Lower lobe of right lung (tissue), 2 donors: ENCODE results near the gene PCED1B. TPM values are rescaled to one million over a fixed set of nuclear protein-coding genes. Genes with fewer than 3 reads are reported as not detected.

Experiments used
- ATAC-seq, 2 donors: fragments of 200-7000 bp; cut with Tn5 transposase; one replicate each; pipeline ENCODE4 v1.9.1; 2020 to 2022; ENCODE audit warnings: mild to moderate bottlenecking in 2 of 2, moderate library complexity in 2 of 2
- DNase-seq: peaks from one replicate; pipeline ENCODE4 v3.0.0-alpha.2; 2020
- H3K27ac ChIP-seq: fragments of 200-600 bp; one replicate; pipeline ENCODE4 v1.8.0; 2022
- H3K27me3 ChIP-seq: fragments of 200-600 bp; one replicate; pipeline ENCODE4 v1.8.0; 2022; ENCODE audit warnings: low read depth
- H3K36me3 ChIP-seq: fragments of 200-600 bp; one replicate; pipeline ENCODE4 v1.8.0; 2022; ENCODE audit warnings: mild to moderate bottlenecking
- H3K4me1 ChIP-seq: fragments of 200-600 bp; one replicate; pipeline ENCODE4 v1.8.0; 2022
- H3K4me3 ChIP-seq: fragments of 200-600 bp; one replicate; pipeline ENCODE4 v1.8.0; 2022; ENCODE audit warnings: mild to moderate bottlenecking
- H3K9me3 ChIP-seq: fragments of 200-600 bp; one replicate; pipeline ENCODE4 v1.8.0; 2022
- CTCF ChIP-seq: fragments of 200-600 bp; IDR thresholded peaks from one replicate; pipeline ENCODE4 v1.8.0; 2022; ENCODE audit warnings: antibody characterized with exemption, mild to moderate bottlenecking
- intact Hi-C: fragments of 100-400 bp; cut with DNase I; formaldehyde crosslinking; loops from one replicate; pipeline ENCODE4 v1.11.0; 2022
- total RNA-seq: library from RNA; stranded (reverse); fragmentation: NEBNext Ultra II Directional; extraction: Animal tissue kit (Norgen Biotek cat#: 25700); gene quantifications from one replicate; pipeline ENCODE4 v1.2.1, GENCODE V29; 2021
- donor health status: DM: no; HTN: yes; CAD: no; lungs with severe emphysema.

The PCED1B gene
- total RNA-seq, 1 donor from 2014 or later: 13.4 TPM

DNA sequence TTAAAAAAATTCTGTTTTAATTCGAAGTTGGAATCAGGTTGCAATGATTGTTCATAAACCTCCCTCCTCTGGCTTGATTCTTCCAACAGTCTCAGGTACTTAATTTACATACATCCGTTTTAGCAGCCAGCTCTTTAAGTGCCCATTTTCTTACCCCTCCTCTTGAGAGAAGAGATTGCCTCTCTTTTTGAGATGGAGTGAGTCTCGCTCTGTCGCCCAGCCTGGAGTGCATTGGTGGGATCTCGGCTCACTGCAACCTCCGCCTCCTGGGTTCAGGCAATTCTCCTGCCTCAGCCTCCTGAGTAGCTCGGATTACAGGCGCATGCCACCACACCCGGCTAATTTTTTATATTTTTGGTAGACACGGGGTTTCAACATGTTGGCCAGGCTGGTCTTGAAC, 146.8 kb downstream of the PCED1B start:
- intact Hi-C loops: no loop called here
- Histone ChIP-seq H3K27me3 (no peaks in the 10 kb centered on the region), H3K9me3 (no peaks in the 10 kb centered on the region), H3K4me3 (no peak overlapping the region), H3K4me1 (peaks cover 30% of the 10 kb centered on the region), H3K27ac (no peak overlapping the region), H3K36me3 (no peaks in the 10 kb centered on the region)
- no peak for ATAC-seq
- TF ChIP-seq CTCF: no peak
- DNase-seq: no peak

DNA sequence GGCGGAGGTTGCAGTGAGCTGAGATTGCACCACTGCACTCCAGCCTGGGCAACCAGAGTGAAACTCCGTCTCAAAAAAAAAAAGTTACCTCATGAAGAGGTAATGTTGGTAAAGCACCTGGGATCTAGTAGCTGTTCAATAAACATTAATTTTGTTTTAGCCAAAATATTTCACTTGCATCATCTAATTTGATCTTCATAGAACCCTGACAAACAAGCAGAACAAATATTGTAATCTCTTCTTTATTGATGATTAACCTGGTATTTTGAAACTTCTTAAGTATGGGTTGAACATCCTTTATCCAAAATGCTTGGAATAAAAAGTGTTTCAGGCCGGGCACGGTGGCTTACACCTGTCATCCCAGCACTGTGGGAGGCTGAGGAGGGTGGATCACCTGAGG, 149.4 kb downstream of the PCED1B start:
- intact Hi-C loops: no loop called here

DNA sequence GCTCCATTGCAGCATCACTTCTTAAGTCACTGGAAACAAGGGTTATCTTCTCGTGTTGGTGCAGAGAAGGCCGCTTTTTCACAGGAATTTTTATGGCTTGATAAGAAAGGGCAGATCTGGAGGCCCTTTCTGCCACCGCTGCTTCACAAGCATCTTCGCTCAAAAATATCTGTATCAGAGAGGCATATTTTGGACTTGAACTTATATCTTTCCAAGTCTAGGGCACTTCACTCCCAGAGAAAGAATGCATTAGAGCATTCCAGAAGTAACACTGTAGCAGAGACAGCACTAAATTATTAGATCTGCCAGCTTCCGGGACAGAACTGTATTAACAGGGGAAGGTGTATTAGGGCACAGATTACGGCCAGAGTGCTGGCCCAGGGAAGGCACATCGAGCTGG, 152.0 kb downstream of the PCED1B start:
- H3K4me1 ChIP-seq: peaks cover 4% of the 10 kb centered on the region
- peaks cover 3% of the 10 kb centered on the region for H3K36me3 ChIP-seq
- H3K27ac ChIP-seq: no peak overlapping the region
- H3K27me3 ChIP-seq: no peaks in the 10 kb centered on the region
- DNase-seq: no peak
- no peaks in the 10 kb centered on the region for H3K9me3 ChIP-seq
- intact Hi-C loops: no loop called here
- TF ChIP-seq CTCF: no peak
- ATAC-seq: peak; percentile 41 to 71
- no peak overlapping the region for H3K4me3 ChIP-seq

More for the DNA sequence above, 149.4 kb downstream of the PCED1B start:
- Histone ChIP-seq H3K36me3 (no peaks in the 10 kb centered on the region), H3K27ac (no peak overlapping the region), H3K4me3 (no peak overlapping the region), H3K9me3 (no peaks in the 10 kb centered on the region), H3K27me3 (no peaks in the 10 kb centered on the region), H3K4me1 (peaks cover 12% of the 10 kb centered on the region)
- DNase-seq: no peak
- no peak for ATAC-seq
- no peak for TF ChIP-seq CTCF

DNA sequence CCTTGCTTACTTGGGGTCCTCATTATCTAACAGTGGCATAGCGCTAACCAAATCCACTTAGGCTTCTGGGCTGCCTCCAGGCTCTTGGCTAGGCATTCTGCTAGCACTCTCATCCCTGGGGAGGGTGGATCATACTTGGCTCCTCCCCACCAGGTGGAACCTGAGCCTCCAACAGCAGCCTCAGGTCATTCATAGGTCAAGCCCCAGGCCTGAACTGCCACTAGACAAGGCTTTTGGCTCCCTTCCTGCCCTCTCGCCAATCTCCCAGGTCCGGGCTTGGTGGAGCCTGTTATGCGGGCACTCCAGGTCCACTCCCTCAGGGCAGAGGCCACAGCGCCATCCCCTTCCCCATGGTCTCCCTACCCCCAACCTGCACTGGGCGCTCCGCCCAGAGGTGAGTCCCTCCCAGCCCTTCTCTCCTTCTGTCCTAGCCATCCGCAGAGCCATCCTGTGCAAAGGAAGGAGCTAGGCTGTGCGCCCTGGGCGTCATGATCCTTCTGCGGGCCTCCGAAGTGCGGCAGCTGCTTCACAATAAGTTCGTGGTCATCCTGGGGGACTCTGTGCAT, 155.2 kb downstream of the PCED1B start:
- DNase-seq: peak; percentile 53
- Histone ChIP-seq H3K36me3 (peaks cover 3% of the 10 kb centered on the region), H3K27ac (no peak overlapping the region), H3K4me3 (no peak overlapping the region), H3K9me3 (no peaks in the 10 kb centered on the region), H3K4me1 (peaks cover 22% of the 10 kb centered on the region), H3K27me3 (no peaks in the 10 kb centered on the region)
- peak in 1 of 2 donors; percentile 74 for ATAC-seq
- intact Hi-C loops: no loop called here
- no peak for TF ChIP-seq CTCF

GRCh38 chr12:47235258-47236040, 156.0 kb downstream of the PCED1B start:
- no peaks in the 10 kb centered on the region for H3K27me3 ChIP-seq
- H3K4me1 ChIP-seq: peaks cover 22% of the 10 kb centered on the region
- no peak overlapping the region for H3K27ac ChIP-seq
- peaks cover 3% of the 10 kb centered on the region for H3K36me3 ChIP-seq
- no peak for TF ChIP-seq CTCF
- no peak overlapping the region for H3K4me3 ChIP-seq
- H3K9me3 ChIP-seq: no peaks in the 10 kb centered on the region
- ATAC-seq: peak in 1 of 2 donors; percentile 6
- intact Hi-C loops: no loop called here
- no peak for DNase-seq
